Hematopoietic multipotent progenitor cell treated with erythropoietin and hydrocortisone succinate and interleukin-3 and kit ligand, for 6 days (in vitro differentiated cells): ENCODE results near the gene HOXA6.

Experiments
- DNase-seq: peaks from one replicate; pipeline ENCODE4 v3.0.0-alpha.2; 2015

HOXA6 gene

GRCh38 chr7:27095897-27096767 lies 51.4 kb downstream of the HOXA6 start, which contains the start of gene HOXA1:
HOXA1 (minus strand) TSS chr7:27096000; CDS start chr7:27095912, 88 bp downstream.
- peak; percentile 90 for DNase-seq
